Right lobe of liver (tissue), 4 donors: ENCODE measurements around the gene KIF3B.

Experiments used
- POLR2A ChIP-seq: fragments of 450-650 bp; IDR thresholded peaks from one replicate; pipeline ENCODE4 v1.6.1; 2017; ENCODE audit warnings: antibody characterized with exemption, mild to moderate bottlenecking
- TF ChIP-seq, protein P1 (sequence below), 4 donors: fragments of 200-600 bp in 3 of 4; fragments of 450-650 bp in 1 of 4; IDR thresholded peaks; one replicate each; pipeline versions ENCODE4 v1.5.1 to v1.8.0; 2016 to 2022; ENCODE audit warnings: antibody characterized with exemption in 4 of 4, mild to moderate bottlenecking in 2 of 4
- donor health status: DM: no; HTN: no; CAD: no.
- donor health status: DM: no; HTN: no; CAD: no.
- donor health status: DM: no; HTN: yes; CAD: no.

DNA sequence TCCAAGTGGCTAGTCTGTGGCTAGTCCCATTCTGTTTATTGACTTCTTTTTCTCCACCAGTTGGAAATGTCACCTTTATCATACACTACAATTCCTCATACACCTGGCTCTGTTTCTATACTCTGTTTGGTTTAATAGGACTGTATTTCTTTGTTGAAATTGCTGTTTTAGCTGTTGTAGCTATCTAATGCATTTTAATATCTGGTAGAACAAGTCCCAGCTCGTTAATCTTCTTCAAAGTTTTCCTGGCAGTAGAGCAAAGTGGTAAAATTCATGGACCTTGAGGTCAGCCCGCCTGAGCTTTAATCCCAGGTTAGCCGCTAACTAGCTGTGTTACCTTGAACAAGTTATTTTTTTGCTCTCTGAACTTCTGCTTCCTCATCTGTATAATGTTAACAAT, 70.8 kb downstream of the KIF3B start:
- TF ChIP-seq POLR2A: no peak
- TF ChIP-seq, protein P1, sequence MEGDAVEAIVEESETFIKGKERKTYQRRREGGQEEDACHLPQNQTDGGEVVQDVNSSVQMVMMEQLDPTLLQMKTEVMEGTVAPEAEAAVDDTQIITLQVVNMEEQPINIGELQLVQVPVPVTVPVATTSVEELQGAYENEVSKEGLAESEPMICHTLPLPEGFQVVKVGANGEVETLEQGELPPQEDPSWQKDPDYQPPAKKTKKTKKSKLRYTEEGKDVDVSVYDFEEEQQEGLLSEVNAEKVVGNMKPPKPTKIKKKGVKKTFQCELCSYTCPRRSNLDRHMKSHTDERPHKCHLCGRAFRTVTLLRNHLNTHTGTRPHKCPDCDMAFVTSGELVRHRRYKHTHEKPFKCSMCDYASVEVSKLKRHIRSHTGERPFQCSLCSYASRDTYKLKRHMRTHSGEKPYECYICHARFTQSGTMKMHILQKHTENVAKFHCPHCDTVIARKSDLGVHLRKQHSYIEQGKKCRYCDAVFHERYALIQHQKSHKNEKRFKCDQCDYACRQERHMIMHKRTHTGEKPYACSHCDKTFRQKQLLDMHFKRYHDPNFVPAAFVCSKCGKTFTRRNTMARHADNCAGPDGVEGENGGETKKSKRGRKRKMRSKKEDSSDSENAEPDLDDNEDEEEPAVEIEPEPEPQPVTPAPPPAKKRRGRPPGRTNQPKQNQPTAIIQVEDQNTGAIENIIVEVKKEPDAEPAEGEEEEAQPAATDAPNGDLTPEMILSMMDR (IDR thresholded peaks at IDR 0.05): no peak
